ENCODE data around the gene HACD1.
"Not testable (repeated sequence)": the region's sequence is repeated elsewhere in the genome, so short reads cannot be mapped to it uniquely, and the experiment has no call there.

The HACD1 gene

DNA sequence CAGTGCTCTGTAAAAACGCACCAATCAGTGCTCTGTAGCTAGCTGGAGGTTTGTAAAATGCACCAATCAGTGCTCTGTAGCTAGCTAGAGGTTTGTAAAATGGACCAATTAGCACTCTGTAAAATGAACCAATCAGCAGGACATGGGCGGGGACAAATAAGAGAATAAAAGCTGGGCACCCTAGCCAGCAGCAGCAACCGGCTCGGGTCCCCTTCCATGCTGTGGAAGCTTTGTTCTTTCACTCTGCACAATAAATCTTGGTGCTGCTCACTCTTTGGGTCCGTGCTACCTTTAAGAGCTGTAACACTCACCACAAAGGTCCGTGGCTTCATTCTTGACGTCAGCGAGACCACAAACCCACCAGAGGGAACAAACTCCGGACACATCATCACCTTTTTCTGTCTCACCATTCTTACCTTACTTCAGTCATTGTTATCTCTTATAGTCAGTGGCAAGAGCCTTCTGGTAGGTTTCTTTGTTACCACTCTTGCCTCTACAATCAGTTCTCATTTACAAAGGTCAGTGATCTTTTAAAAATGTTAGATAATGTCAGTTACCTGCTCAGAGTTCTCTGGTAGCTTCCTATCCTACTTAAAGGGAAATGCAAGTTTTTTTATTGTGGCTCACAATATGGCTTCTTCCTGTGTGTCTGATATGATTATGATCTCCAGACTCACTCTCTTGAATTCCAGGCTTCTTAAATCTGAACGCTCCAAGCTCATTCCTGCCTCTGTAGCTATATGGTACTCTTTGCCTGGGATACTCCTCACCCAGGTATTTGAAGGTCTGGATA, 31.3 kb upstream of the HACD1 start:
- H3K36me3 Mint-ChIP-seq (ENCODE audit: low read depth), result peaks cover 57% of the 10 kb centered on the region
- H3K27me3 Mint-ChIP-seq, result peaks cover 3% of the 10 kb centered on the region
- H3K9me3 Mint-ChIP-seq, result peaks cover 14% of the 10 kb centered on the region
- H3K27ac Mint-ChIP-seq, result peak overlapping the region; percentile 97
- H3K4me3 Mint-ChIP-seq, result peak overlapping the region; percentile 76
- peaks cover 83% of the 10 kb centered on the region for H3K4me1 Mint-ChIP-seq (ENCODE audit: low read depth)

DNA sequence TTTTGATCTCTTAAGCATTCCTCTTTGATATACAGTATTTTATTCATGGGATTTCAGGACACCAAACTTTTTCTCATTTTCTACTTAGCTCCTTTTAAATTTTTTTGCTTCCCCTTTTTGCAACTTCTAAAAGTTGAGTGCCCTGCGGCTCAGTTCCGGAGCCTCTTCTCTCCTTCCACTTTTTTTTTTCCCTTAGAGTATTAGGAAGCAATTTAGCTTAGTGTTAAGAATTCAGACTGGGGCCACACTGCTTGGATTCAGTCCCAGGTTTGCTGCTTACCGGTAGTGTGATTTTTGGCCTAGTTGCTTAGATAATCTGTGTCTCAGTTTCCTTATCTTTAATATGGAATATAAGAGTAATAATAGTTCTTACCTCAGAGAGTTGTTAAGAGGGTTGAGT, 30.2 kb upstream of the HACD1 start:
- Mint-ChIP-seq H3K9me3 (peaks cover 8% of the 10 kb centered on the region), H3K27ac (peak overlapping the region; percentile 65), H3K27me3 (peaks cover 3% of the 10 kb centered on the region), H3K36me3 (ENCODE audit: low read depth) (peaks cover 46% of the 10 kb centered on the region), H3K4me1 (ENCODE audit: low read depth) (peaks cover 83% of the 10 kb centered on the region), H3K4me3 (peak overlapping the region; percentile 51)

DNA sequence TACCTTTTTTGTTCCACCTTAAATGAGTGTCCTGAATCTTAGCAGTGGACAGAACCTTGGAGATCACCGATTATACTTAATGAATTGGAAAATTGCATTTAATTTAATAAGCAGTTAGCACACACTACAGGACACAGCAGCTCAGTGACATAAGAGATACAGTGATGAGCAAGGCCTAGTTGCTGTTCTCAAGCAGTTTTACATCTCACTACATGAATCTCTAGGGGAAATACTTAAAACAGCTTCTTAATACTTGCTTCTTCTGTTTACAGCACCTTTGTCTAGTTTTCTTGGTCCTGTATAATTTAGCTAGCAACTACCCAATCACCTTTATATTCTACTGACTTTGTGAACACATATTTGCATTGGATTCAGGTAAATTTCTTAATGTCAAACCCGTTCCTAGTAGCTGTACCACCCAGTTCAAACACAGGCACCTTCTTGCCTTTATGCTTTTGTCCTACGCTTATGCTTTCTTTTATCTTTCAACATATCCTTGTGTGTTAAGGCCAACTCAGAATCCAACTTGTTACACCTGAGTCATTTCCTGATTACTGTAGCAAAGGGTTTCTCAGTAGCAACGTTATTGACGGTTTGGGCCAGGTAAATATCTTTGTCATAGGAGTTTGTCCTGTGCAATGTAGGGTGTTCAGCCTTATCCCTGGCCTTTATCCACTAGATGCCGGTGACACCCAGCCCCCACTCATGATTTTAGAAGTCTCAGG, 28.6 kb upstream of the HACD1 start:
- Mint-ChIP-seq H3K4me1 (ENCODE audit: low read depth) (peaks cover 78% of the 10 kb centered on the region), H3K9me3 (peaks cover 8% of the 10 kb centered on the region), H3K27me3 (peaks cover 3% of the 10 kb centered on the region), H3K36me3 (ENCODE audit: low read depth) (peaks cover 31% of the 10 kb centered on the region), H3K27ac (peak overlapping the region; percentile 83), H3K4me3 (peak overlapping the region; percentile 100)

DNA sequence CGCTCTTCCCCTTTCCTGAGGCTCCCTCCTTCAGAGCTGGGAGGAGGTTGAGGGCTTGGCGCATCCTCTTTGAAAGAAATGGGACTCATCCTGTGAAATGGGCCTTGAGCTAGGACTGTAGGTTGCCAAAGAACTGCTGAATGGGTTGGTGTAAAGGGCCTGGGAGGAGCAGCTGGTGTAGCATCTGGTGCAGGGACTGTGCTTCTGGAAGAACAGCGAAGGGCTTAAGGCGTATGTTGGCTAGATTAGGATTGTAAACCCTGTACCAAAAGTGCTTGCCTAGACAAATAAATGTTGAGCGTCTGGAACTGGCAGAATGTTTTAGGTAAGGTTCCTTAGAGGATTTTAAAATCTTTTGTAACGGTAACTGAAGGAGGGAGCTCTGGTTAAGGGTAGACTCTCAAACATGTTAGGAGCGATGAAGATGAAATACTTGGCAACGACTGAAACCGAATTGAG, 27.3 kb upstream of the HACD1 start:
- H3K36me3 Mint-ChIP-seq (ENCODE audit: low read depth), result peaks cover 25% of the 10 kb centered on the region
- H3K27ac Mint-ChIP-seq, result peak overlapping the region; percentile 98
- peak overlapping the region; percentile 100 for H3K4me3 Mint-ChIP-seq
- peaks cover 66% of the 10 kb centered on the region for H3K4me1 Mint-ChIP-seq (ENCODE audit: low read depth)
- H3K9me3 Mint-ChIP-seq, result peaks cover 8% of the 10 kb centered on the region
- H3K27me3 Mint-ChIP-seq, result peaks cover 3% of the 10 kb centered on the region

DNA sequence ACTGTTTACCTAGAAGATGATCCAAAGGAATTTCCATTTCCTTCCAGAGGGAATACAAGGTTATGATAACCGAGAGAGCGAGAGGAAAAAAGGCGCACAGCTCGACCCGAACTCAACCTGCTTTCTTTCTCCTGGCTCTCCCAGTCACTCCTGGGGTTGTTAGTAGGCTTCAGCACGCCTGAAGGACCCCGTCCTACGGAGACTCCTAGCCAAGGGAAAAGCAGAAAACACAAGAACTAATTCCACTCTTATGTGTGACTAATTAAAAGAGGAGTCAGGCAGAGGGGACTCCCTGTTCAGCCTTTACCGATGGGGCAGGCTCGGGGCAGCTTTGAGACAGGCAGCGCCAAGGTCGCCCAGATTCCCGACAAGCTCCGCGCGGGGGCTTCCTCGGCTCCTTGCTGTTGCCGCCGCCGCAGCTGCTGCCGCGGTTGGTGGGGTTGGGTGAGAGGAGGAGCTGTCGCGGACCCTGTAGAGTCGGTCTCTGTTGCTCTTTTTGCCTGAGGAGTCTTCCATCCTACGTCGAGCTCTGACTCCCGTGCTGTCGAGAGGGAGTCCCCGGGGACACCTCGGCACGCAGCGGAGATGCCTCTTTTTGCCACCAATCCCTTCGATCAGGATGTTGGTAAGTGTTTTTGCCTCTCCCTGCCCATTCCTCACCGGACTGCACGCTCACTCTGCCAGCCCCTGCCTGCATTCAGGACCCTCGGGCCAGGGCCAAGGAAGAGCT, 26.7 kb upstream of the HACD1 start, which contains the start of gene STAM:
Gene STAM, plus strand, starts transcription at position 397 of the 730 bp plus-strand sequence. Its CDS starts 189 bp downstream, at position 586.
- H3K27me3 Mint-ChIP-seq, result peaks cover 3% of the 10 kb centered on the region
- H3K27ac Mint-ChIP-seq, result peak within 1 kb of the TSS; percentile 98
- peaks cover 8% of the 10 kb centered on the region for H3K9me3 Mint-ChIP-seq
- H3K4me3 Mint-ChIP-seq, result peak within 1 kb of the TSS; percentile 100
- H3K36me3 Mint-ChIP-seq (ENCODE audit: low read depth), result peaks cover 24% of the 10 kb centered on the region
- peaks cover 60% of the 10 kb centered on the region for H3K4me1 Mint-ChIP-seq (ENCODE audit: low read depth)

DNA sequence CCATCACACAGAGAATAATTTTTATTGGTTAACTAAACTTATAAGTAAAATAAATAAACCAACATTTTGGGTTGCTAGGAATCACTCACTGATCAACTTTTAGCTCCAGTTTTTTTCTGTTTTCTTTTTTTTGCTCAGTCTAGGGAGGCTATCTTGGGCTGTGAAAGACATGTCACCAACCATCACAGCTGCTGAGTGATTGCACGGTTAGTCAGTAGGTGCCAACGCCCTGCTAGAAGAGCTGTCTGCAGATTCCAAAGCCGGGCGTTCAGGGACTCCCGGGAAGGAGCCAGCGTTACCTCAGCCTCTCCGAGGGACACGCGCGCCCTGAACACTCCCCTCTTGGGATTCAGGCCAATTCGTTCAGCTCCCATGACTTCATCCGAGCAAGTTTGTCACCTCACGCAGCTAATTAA, 26.2 kb upstream of the HACD1 start:
- H3K27me3 Mint-ChIP-seq, result peaks cover under 1% of the 10 kb centered on the region
- peak overlapping the region; percentile 98 for H3K27ac Mint-ChIP-seq
- peaks cover 54% of the 10 kb centered on the region for H3K4me1 Mint-ChIP-seq (ENCODE audit: low read depth)

DNA sequence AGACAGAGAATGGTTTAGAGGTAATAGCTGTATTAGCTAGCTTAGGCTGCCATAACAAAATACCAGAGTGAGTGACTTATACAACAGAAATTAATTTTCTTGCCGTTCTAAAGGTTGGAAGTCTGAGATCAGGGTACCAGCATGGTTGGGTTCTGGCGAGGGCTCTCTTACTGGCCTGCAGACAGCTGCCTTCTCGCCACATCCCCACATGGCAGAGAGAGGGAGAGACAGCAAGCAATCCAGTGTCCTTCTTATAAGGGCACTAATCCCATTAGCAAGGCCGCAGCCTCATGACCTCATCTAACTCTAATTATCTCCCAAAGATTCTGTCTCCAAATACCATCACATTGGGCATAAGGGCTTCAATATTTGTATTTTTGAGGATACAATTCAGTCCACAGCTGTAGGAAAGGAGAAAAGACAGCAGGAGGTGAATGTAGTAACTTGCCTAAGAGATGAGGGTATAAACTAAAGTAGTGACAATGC, 23.2 kb upstream of the HACD1 start:
- H3K9me3 Mint-ChIP-seq, result no peaks in the 10 kb centered on the region
- H3K4me1 Mint-ChIP-seq (ENCODE audit: low read depth), result peaks cover 26% of the 10 kb centered on the region
- H3K36me3 Mint-ChIP-seq (ENCODE audit: low read depth), result peaks cover 5% of the 10 kb centered on the region
- no peak overlapping the region for H3K4me3 Mint-ChIP-seq
- no peaks in the 10 kb centered on the region for H3K27me3 Mint-ChIP-seq
- no peak overlapping the region for H3K27ac Mint-ChIP-seq

More for the DNA sequence above, 26.2 kb upstream of the HACD1 start:
- Mint-ChIP-seq H3K9me3 (peaks cover 5% of the 10 kb centered on the region), H3K4me3 (peak overlapping the region; percentile 100), H3K36me3 (ENCODE audit: low read depth) (peaks cover 19% of the 10 kb centered on the region)

DNA sequence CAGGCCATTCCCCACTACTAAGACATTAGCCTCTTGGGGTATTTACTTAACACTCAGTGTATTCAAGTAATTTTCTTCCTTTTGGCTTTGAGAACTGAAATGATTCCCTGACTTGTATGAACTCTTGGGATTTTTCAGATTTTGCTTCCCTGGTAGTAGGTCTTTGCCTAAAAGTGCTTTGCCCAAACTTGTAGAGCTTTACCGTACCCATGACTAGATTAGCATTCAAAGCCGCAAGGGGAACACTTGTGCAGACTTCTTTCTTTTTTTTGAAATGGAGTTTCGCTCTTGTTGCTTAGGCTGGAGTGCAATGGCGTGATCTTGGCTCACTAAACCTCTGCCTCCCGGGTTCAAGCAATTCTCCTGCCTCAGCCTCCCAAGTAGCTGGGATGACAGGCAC, 20.7 kb upstream of the HACD1 start:
- H3K9me3 Mint-ChIP-seq, result no peaks in the 10 kb centered on the region
- H3K4me1 Mint-ChIP-seq (ENCODE audit: low read depth), result peaks cover 14% of the 10 kb centered on the region
- H3K27me3 Mint-ChIP-seq, result no peaks in the 10 kb centered on the region
- H3K4me3 Mint-ChIP-seq, result no peak overlapping the region
- peaks cover 5% of the 10 kb centered on the region for H3K36me3 Mint-ChIP-seq (ENCODE audit: low read depth)
- H3K27ac Mint-ChIP-seq, result no peak overlapping the region

DNA sequence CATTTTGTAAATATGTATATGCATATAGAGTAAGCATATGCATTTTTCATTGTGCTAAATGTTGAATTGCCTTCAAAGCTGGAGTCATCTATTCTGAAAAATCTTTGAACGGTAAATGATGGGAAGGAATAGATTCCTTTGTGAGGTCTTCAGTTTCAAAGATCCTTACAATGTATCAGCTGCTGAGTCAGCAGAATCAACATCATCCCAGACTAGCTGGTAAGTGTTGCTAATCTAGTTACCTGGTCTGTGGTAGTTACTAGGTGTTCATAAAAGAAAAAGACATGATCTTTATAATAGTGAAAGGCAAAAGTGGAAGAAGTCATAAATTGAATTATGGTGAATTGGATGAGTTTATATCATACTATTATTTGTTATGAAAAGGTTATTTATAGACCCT, 16.2 kb upstream of the HACD1 start:
- no peaks in the 10 kb centered on the region for H3K36me3 Mint-ChIP-seq (ENCODE audit: low read depth)
- peaks cover 3% of the 10 kb centered on the region for H3K27me3 Mint-ChIP-seq
- no peak overlapping the region for H3K27ac Mint-ChIP-seq
- no peaks in the 10 kb centered on the region for H3K9me3 Mint-ChIP-seq
- no peak overlapping the region for H3K4me3 Mint-ChIP-seq
- no peaks in the 10 kb centered on the region for H3K4me1 Mint-ChIP-seq (ENCODE audit: low read depth)

DNA sequence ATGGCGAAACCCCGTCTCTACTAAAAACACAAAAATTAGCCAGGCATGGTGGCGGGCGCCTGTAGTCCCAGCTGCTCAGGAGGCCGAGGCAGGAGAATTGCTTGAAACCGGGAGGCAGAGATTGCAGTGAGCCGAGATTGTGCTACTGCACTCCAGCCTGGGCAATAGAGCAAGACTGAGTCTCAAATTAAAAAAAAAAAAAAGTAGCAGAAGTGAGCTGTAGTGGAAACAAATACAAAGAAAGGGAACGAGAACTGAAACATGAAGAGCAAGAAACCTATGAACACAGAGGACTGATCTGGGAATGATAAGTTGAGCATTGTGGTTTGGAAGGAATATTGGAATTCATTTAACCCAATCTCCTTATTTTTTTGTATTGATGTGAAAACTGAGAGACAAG, 15.4 kb upstream of the HACD1 start:
- not testable (repeated sequence) for H3K27ac Mint-ChIP-seq; H3K9me3 Mint-ChIP-seq; H3K36me3 Mint-ChIP-seq (ENCODE audit: low read depth); H3K4me3 Mint-ChIP-seq; H3K27me3 Mint-ChIP-seq; H3K4me1 Mint-ChIP-seq (ENCODE audit: low read depth)

DNA sequence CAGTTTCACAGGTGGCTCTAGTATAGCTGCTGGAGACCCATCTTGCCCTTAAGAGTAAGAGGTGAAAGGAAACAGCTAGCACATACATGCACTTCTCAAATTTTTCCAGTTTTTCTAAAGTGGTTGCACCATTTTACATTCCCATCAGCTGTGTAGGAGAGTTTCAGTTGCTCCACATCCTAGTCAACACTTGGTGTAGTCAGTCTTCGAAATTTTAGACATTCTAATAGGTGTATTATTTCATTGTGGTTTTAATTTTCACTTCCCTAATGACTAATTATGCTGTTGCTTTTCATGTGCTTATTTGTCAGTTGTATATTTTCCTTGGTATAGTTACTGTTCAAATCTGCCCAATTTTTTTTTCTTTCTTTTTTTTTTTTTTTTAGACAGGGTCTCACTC, 9.5 kb upstream of the HACD1 start:
- no peak overlapping the region for H3K27ac Mint-ChIP-seq
- no peaks in the 10 kb centered on the region for H3K4me1 Mint-ChIP-seq (ENCODE audit: low read depth)
- H3K4me3 Mint-ChIP-seq, result no peak overlapping the region
- no peaks in the 10 kb centered on the region for H3K36me3 Mint-ChIP-seq (ENCODE audit: low read depth)
- no peaks in the 10 kb centered on the region for H3K9me3 Mint-ChIP-seq
- peaks cover 15% of the 10 kb centered on the region for H3K27me3 Mint-ChIP-seq

DNA sequence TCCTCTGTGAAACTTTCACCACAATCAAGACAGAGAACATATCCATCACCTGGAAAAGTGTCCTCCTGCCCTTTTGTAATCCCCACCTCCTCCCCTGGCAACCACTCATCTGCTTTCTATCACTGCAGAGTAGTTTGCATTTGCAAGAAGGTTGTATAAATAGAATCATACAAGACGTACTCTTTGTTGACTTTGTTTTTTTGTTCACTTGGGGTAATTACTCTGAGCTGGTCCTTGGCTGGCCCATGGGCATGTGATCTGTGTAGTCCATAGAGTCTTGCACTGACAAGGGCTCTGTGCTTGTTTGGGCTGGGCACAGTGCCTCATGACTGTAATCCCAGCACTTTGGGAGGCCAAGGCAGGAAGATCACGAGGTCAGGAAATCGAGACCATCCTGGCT, 7.8 kb upstream of the HACD1 start:
- no peak overlapping the region for H3K4me3 Mint-ChIP-seq
- H3K27ac Mint-ChIP-seq, result no peak overlapping the region
- no peaks in the 10 kb centered on the region for H3K9me3 Mint-ChIP-seq
- no peaks in the 10 kb centered on the region for H3K4me1 Mint-ChIP-seq (ENCODE audit: low read depth)
- peaks cover 15% of the 10 kb centered on the region for H3K27me3 Mint-ChIP-seq
- no peaks in the 10 kb centered on the region for H3K36me3 Mint-ChIP-seq (ENCODE audit: low read depth)

DNA sequence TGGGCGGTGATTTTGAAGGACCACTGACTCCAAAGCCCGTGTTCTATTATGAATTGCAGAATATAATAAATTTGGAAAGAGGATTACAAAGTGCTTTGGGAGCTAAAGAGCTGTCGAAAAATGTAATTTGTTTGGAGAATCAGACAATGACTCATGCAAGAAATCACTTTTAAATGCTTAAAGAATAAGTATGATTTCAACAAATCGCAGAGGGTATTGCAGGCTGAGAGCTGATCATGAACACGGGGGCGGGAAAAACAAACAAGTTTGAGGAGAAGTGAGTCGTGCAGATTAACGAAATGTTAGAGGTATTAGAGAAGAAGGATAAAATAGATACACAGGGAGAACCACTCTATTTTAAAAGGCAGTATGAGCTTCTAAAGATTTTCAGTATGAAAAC, 4.9 kb upstream of the HACD1 start:
- peaks cover 33% of the 10 kb centered on the region for H3K27me3 Mint-ChIP-seq
- H3K36me3 Mint-ChIP-seq (ENCODE audit: low read depth), result no peaks in the 10 kb centered on the region
- H3K4me1 Mint-ChIP-seq (ENCODE audit: low read depth), result peaks cover 11% of the 10 kb centered on the region
- H3K4me3 Mint-ChIP-seq, result no peak overlapping the region
- no peaks in the 10 kb centered on the region for H3K9me3 Mint-ChIP-seq
- H3K27ac Mint-ChIP-seq, result no peak overlapping the region

DNA sequence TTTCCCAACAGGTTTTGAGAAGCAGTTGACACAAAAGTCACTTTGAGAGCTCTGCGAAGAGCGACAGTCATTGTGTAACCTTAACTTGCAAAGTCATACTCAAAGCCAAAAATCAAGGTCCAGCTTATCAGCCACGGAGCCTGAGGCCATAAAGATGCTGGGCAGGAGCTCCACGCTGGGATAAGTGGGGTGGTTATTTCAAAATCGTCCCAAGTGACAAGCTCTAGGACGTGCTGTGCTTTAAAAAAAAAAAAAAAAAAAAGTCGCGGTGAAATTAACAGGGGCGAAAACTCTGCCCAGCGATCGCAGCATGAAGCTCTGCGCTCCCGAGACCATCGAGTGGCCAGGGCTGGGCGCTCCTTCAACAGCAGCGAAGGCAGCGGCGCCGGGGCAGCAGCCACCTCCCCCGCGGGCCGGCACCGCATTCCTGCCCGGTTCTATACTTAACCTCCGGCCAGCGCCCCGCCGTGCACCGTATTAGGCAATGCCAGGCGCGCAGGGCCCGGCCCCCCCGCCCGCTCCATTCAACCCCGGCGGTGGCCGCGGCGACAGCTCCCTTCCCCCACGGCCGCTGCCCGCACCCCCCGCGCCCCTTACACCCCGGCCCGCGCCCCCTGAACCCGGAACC, 657 bp downstream of the HACD1 start:
- peak overlapping the region; percentile 52 for H3K4me3 Mint-ChIP-seq
- peaks cover 18% of the 10 kb centered on the region for H3K27me3 Mint-ChIP-seq
- peaks cover 11% of the 10 kb centered on the region for H3K4me1 Mint-ChIP-seq (ENCODE audit: low read depth)
- H3K9me3 Mint-ChIP-seq, result no peaks in the 10 kb centered on the region
- H3K36me3 Mint-ChIP-seq (ENCODE audit: low read depth), result no peaks in the 10 kb centered on the region
- H3K27ac Mint-ChIP-seq, result no peak overlapping the region
